Retina (tissue), 1 donor: Measurements from ENCODE around the gene MAPK11.
A peak's percentile ranks its signal among the peaks of the same experiment; 100 is the strongest.

Source experiments
- DNase-seq: peaks from one replicate; pipeline ENCODE4 v3.0.0-alpha.2; 2016

Gene MAPK11

GRCh38 chr22:50293441-50294318, 23.5 kb upstream of the MAPK11 start:
- peak; percentile 48 for DNase-seq

GRCh38 chr22:50292643-50293440, 22.7 kb upstream of the MAPK11 start:
- no peak for DNase-seq

GRCh38 chr22:50289942-50290630, 19.9 kb upstream of the MAPK11 start:
- no peak for DNase-seq

- no peak for DNase-seq
Observed at GRCh38 chr22:50289151-50289941, 19.2 kb upstream of the MAPK11 start.

- DNase-seq = no peak
Observed at GRCh38 chr22:50287731-50288130, 17.6 kb upstream of the MAPK11 start.

DNA sequence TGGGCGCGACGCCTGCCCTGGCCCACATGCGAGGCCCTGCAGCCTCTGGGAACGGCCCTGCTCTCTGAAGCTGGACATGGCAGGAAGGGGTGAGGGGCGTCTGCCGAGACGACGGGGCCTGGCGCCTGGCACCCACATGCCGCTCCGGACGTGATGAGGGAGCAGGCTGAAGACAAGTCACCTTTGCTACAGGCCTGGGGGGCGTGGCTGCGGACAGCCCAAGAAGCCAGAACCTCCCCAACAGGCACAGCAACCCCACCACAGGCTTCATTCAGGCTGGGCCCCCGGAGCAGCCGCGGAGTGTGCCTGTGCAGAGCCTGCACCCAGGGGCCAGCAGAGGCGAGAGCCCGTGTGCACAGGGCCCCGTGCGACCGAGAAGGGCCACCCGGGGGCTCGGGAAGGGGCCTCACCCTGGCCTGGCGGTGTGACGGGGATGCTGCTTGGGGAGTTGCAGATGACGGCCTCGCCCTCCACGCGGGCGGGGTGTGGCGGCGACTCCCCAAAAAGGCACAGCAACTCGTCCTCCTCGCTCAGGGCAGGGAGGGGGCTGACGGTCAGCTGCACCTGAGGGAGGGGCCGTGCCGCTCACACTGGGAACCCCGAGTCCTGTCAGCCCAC, 16.6 kb upstream of the MAPK11 start:
- DNase-seq = no peak

GRCh38 chr22:50286275-50286674, 16.1 kb upstream of the MAPK11 start:
- no peak for DNase-seq

DNA sequence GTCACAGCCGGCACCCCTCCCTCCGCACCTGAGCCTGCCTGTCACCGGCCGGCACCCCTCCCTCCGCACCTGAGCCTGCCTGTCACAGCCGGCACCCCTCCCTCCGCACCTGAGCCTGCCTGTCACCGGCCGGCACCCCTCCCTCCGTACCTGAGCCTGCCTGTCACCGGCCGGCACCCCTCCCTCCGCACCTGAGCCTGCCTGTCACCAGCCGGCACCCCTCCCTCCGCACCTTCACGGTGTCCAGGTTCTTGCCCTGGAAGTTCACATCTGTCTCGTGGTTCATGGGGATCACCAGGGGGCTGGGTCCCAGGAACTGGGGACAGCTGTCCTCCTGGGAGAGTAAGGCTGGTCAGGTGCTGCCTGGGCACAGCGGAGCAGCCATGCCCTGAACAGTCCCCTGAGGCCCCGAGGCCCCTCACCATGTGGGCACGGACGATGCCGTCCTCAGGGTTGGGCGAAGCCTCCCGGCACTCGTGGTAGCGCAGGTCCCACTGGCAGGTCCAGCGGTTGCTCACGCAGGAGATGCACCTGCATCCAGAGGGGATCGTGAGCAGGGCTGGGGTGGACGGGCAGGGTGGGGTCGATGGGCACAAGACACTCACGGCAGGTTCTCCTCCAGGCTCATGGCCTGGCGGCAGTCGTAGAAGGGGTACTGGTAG, 15.5 kb upstream of the MAPK11 start:
- no peak for DNase-seq

DNA sequence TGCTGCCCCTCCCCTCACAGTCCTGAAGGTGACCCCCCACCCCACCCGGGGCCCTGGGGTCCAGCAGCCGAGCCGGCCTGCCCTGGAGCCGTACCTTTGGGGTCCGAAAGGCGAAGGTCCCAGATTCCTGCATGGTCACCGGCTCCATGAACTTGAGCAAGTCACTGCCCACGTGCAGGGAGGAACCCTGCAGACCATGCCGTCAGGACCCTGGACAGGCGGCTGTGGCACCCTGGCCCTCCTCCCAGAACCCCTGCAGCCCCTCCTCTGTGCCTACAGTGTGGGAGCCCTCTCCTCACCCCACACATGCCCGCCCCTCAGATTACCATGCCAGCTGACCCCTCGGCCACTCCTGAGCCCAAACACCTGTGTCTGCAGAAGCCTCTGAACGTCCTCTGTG, 14.3 kb upstream of the MAPK11 start:
- DNase-seq = no peak

DNA sequence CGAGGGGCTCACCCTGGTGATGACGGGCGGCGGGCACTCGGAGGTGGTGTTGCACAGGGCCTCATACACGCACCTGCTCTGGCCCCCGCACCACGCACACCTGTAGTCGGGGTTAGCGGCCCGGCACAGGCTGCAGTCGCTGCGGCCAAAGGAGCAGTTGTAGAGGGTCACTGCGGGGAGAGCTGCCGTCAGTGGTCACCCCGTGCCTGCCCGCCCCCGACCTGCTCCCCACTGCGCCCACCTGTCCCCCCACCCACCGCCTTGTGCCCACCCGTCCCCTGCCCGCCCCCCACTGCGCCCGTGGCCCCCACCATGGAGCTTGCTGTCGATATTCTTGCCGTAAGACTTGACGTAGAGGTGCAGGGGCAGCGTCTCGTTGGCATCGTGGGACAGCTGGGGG, 13.6 kb upstream of the MAPK11 start:
- no peak for DNase-seq

- DNase-seq = no peak
Observed at GRCh38 chr22:50282361-50283155, 12.4 kb upstream of the MAPK11 start.

DNA sequence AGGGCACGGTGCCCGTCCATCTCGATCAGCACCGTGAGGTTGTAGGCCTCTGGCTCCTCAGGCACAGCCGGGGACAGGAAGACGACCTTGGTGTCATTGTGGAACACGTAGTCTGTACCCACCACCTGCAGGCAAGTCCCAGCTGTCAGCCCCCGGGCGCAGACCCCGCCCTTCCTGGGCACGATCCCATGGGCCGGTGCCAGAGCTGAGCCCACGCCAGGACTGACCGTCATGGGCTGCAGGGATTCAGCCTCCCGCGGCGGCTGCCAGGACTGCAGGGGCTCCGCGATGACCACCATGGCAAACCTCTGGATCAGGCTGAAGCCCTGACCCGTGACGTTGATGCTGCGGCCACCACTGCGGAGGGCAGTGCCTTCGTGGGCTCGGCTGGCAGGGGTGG, 11.8 kb upstream of the MAPK11 start:
- no peak for DNase-seq

- no peak for DNase-seq
Observed at GRCh38 chr22:50281384-50281760, 11.2 kb upstream of the MAPK11 start.

- no peak for DNase-seq
Observed at GRCh38 chr22:50280708-50281383, 10.7 kb upstream of the MAPK11 start.

GRCh38 chr22:50280022-50280707, 10.0 kb upstream of the MAPK11 start:
- no peak for DNase-seq

- DNase-seq = no peak
Observed at GRCh38 chr22:50278956-50279619, 8.9 kb upstream of the MAPK11 start.

DNA sequence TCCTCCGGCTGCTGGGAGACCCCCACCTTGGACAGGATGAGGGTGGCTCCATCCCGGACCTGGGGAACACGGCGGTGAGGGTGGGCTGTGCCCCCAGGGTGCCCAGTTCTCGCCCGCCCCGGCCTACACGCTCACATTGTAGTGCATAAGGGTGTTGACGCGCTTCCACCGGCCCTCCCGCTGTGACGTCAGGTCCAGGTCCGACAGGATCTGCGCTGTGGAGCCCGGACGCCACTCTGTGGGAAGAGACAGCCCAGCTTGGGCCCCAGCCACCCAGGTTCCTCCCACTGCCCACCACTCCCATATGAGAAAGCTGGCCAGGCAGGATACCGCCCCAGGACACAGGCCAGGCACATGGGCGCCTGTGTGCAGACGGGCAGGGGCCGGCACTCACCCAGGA, 8.3 kb upstream of the MAPK11 start:
- no peak for DNase-seq

- no peak for DNase-seq
Observed at GRCh38 chr22:50277761-50278160, 7.6 kb upstream of the MAPK11 start.

DNA sequence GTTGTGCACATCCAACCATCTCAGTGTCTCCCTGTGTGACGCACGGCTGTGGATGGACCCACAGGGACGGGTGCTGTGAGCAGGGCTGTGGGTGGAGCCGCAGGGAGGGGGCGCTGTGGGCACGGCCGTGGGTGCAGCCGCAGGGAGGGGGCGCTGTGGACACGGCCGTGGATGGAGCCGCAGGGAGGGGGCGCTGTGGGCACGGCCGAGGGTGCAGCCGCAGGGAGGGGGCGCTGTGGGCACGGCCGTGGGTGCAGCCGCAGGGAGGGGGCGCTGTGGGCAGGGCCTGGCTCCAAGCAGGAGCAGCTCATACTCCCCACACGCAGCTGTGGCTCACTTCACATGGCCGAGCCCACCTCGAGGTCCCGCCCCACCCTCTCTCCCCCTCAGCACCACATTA, 6.0 kb upstream of the MAPK11 start:
- DNase-seq = no peak
